ENCODE measurements around the gene RAX.

The RAX gene

DNA sequence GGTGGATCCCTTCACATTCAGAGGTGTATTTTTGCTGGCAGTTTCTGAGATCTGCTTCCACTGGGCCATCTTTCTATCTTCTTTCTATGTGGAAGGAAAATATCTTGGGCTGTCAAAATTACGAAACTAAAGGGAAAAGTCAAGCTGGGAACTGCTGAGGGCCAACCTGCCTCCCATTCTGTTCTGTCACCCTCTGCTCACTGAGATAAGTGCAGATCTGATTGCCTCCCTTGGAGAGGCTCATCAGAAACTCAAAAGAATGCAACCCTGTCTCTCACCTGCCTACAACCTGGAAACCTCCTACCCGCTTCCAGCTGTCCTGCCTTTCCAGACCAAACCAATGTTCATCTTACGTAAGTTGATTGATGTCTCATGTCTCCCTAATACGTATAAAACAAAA, 26.5 kb downstream of the RAX start:
- no peak for DNase-seq (ENCODE audit: low spot score)

DNA sequence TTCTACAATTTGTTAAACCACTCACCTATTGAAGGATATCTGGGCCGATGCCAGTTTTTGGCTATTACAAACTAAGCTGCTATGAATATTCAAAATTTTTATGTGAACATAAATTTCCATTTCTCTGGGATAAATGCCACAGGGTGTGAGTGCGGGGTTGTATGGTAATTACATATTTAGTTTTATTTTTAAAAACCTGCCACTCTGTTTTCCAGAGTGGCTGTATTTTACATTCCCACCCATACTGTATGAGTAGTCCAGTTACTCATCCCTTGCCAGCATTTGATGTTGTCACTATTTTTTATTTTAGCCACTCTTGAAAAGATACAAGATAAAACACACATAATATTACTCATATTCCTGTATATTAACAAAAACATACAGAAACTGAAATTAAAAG, 30.3 kb downstream of the RAX start:
- DNase-seq (ENCODE audit: low spot score) = no peak

DNA sequence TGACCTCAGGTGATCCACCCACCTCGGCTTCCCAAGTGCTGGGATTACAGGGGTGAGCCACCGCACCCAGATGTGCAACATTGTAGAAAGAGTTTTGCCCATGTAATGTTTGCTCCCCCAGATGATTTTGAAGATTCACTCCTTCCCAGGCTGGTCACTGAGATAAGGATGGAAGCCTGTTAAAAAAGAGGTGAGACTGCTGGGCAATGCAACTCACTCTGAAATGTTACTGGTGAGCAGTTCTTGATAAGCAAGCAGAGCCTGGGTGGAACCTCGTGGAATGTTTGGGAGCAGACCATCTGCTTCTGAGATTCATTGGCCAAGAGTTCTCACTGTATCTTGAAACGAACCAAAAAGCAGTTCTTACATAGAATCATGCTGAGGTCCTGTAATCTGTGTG, 33.6 kb downstream of the RAX start:
- DNase-seq (ENCODE audit: low spot score) = no peak

DNA sequence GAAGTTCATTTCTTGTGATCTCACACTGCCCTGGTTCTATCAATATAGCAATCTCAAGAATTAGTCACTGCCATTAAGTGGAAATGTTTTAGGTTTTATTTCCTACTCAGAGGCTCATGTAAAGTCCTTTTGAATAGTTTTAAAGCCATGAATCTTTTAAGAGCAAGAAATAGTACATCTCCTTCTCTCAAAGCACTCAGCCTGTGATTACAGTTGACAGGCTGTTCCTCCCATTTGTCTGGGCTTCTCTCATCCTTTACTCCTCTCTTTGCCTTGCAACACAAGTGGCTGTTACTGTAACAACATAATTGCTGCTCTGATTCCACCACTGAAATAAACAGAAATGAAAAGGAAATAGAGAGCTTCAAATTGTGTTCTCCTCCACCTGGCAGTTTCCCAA, 34.9 kb downstream of the RAX start:
- DNase-seq (ENCODE audit: low spot score) = no peak

DNA sequence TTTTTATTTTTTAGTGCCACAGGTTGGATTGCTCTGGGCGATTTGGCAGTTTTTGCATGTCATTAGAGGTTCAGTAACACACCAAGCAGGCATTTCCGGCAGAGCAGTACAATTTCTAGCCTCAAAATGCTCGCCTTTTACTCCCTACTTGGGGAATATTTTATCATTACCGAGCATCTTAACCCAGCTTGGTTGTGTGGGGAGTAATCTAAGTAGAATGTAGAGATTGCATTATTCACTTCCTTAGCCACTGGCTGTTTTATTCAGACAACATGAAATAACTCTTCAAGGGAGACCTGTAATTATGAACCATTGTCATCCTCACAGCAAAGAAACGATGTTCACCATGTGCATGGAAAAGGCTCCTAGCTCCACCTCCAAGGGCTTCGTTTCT, 40.2 kb downstream of the RAX start:
- DNase-seq (ENCODE audit: low spot score) = peak; percentile 41

DNA sequence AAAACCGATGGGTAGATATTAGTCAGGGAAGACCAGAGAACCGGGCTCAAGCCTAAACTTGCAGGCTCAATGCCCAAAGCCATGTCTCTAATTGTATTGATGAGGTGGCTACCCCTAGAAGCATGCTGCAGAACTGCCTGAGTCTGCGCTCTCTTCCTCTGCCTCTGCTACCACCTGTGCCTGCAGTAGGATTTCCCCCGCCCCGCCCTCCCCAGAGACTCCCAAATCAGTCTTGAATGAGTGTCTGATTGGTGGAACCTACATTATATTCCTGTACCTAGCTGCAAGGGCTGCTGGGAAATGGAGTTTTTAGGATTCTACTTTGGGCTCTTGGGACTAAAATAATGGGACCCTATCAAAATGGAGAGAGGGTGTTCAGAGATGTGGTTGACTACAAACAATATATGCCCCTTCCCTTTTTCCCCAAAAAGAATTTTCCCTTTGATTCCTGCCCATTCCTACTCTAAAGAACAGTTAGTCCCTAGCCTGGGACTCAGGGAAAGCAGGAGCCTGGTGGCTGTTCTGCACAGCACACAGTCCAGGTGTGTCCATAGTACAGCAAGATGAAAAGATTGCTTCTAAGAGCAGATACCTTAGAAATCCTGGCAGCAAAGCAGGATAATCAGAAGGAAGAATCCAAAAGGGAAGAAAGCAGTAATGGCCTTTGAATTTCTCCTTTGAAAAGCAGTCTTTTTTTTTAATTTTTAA, 40.8 kb downstream of the RAX start:
- no peak for DNase-seq (ENCODE audit: low spot score)

DNA sequence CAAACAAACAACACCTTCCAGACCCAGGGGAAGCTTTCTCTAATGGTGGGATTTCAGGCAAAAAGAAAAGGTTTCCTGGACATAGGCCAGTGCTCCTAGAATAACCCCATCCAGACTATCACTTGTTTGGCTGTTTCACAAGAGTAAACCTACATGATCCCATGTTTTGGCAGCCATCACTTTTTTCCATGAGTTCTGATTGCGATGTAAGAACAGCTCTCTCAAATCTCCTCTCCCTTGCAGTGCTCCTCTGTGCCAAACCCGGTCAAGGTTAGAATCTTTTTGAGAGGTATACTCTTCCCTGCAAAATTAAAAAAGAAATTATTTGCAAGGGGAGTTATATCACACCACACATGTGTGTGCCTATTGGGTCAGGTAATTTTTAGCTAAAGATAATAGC, 41.4 kb downstream of the RAX start:
- no peak for DNase-seq (ENCODE audit: low spot score)

DNA sequence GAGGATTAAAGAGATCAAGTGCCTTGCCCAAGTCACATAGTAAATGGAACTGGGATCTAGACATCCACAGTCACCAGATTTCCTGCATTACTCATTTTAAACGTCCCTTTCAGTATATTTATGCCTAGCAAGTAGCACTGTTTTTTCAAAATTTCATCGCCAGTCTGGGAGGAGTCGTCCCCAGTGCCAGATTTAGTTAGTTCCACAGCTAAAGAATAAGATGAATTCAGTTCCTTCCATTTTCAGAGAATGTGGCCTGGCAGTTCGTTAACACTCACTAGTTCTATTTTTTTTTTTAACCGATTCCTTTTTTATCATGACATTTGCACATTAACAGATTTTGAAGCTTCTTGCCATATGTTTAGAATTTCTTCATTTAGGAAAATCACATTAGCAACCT, 42.1 kb downstream of the RAX start:
- DNase-seq (ENCODE audit: low spot score) = no peak

DNA sequence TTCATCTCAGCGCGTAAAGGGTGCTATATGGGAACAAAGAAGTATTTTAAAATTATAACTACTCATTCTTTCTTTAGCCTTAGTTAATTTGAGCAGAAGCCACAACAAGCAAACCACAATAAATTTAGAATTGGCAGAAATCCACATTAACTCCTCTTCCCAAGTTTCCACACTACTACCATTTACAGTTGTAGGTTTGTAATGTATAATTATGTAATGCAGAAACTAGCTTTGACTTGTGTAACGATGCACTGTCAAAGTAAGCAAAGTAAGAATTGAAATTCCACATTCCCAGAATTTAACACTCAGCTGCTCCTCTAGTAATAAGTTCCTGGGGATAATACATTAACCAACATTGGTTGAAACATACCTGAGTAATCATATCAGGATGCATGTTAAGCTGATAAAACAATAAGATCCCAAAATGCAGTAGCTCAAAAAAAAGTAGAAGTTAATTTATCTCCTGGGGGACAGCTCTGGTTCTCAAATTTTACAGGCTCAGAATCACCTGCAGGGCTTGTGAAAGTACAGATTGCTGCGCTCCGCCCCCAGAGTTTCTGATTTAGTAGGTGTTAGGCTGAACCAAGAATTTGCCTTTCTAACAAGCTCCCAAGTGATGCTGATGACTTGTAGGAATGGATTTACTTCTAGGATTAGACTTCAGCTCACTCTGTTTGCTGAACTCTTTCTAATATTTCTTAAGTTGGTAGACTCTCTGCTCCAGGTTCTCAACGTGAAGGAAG, 43.4 kb downstream of the RAX start:
- DNase-seq (ENCODE audit: low spot score) = no peak

DNA sequence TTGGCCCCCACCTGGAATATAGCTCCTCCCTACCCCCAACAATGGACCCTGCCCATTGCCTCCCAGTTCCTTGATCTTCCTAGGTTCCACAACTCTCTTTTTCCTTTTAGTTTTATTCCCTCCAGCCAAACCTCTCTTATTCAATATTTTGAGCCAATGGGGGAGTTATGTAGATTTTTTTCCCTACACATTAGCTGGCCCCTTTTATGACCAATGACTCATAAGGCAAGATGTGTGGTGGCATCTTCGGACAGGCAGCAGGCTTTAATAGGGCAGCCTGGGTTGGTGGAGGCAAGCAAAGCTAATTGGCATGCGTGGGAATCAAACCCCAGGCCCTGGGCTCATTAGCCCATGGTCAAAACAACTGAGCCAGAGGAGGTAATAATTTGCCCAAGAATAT, 44.1 kb downstream of the RAX start:
- DNase-seq (ENCODE audit: low spot score) = no peak

DNA sequence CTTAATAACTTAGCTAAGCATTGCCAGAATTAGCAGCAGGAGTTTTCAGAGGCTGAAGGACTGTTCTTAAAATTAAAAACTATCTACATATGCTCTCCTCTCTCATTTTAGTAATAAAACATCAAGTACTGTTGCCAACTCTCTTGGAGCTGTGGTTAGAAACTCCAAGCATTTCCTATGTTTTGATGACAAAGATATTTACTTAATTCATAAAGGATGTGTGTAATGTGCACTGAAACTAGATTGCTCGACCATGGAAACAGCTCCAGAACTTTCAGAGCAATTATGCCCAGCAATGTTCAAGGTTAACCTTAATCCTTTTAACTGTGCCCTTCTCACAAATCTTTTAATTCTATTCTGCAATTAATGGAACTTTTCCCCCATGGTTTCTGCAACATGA, 44.9 kb downstream of the RAX start:
- peak; percentile 42 for DNase-seq (ENCODE audit: low spot score)

DNA sequence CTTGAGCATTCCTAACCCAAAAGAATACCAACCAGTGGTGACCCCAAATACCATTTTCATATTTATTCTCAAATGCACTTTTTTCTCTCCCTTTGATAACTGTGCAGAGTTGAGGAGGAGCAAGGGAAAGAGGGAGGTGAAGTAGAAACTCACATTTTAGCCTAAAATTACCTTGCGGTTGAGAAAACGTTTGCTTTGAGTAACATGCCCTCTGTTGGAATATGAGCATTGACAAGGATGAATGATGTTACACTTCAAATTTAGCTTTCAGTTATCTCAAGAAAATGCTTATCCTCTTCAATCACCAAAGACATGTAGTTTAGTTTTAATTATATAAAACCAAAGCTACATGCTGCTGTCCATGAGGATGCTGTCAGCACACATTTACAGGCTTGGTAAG, 50.9 kb downstream of the RAX start:
- DNase-seq (ENCODE audit: low spot score) = no peak

DNA sequence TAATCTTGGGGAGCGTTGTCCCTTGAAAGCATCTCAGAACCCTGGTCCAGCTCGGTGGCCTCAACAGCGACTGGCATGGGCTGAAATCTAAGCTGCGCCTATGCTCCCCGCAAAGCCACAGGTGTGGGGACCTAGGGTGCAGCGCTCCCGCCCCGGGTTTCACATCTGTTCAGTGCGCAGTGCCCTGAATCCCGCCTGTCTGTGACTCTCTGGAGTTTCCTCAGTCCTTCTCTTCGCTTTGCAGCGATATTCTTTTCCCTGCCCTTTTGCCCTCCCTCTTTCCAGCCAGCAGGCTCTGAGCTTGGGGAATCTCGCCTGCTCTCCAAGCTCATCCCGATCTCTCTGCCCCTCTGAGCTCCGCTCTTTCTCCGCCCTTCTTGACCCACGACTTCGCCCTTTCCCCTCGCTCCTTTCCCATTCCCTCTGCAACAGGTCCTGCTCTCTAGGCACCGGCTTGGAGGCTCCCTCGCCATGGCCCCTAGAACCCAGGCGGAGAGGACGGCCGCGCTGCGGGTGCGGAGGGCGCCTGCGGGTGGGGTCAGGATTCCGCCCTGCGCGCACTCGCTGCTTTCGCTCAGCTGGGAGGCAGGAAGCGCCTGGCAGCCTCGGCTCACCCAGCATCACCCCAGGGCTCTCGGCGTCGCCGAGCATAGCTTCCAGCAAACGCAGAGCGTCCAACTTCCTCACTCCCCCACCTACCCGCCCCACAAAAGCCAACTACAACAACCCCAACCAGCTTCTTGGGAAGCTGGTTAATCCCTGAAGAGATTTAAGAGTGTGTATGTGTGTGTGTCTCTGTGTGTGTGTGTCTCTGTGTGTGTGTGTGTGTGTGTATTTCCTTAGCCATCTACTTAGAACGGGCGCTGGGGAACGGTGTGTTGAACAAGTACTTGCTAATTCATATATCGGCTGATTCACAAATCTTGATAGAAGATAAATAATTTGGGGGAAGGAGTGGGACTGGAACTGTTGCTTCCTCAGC, 52.2 kb downstream of the RAX start:
- peak; percentile 49 for DNase-seq (ENCODE audit: low spot score)

DNA sequence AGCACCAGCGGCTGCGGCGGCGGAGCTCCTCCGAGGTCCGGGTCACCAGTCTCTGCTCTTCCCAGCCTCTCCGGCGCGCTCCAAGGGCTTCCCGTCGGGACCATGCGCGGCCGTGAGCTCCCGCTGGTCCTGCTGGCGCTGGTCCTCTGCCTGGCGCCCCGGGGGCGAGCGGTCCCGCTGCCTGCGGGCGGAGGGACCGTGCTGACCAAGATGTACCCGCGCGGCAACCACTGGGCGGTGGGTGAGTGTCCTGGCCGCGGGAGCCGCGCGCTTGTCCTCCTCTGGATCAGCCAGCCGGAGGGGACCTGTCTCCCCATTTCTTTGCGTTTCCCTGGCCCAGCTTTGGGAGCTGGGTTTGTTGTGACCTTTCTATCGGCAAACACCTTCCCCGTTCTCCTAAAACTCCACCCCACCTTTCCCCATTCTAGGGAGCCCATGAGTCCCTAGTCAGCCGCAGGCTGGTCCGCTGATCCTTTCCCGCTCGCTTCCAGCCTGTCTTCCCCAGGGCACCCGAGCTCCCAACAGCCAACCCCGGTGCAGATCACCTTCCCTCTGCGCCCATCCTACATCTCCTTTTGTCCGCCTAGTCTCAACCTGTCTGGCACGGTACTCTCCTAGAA, 53.0 kb downstream of the RAX start:
- DNase-seq (ENCODE audit: low spot score) = peak; percentile 46

DNA sequence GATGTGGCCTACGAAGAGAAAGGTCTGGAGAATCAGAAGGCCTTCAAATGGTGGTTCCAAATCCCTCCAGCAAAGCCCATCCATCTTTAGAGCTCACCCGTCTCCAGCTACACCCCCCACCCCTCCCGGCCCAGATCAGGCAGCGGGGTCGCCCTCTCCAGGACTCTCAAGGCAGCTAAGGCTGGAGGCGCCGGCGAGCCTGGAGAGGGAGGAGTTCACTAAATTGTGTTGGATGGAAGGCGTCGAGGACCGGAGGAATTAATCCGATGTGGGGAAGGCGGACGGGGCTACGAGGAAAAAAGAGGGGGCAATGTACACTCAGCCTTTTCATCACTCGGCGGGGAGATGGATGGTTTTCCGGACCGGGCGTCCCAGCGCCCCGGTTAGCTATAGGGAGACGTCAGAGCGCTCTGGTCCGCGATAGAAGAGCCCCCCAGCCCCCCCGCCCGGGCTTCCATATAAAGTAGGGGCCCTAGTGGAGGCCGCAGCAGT, 53.5 kb downstream of the RAX start, which contains the start of gene GRP:
TSS of gene GRP (plus strand) at position 487 of the 492 bp plus-strand sequence. CDS start 108 bp downstream, outside the sequence.
- no peak for DNase-seq (ENCODE audit: low spot score)

DNA sequence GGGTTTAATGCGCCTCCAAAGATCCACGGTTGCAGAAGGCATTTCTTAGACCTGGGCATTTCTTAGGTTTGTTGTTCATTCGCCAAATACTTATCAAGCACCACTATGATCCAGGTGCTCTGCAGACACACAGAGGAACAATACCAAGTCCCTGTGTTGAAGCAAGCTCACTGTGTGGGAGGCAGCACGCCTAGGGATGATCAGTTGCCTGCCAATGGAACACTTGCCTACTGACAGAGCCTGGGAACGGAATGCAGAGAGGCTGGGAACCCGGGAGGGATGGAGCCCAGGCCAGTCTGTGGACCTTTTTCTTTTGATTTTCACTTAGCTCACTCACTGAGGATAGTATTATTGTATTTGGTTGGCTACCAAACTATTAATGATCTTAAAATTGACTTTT, 55.2 kb downstream of the RAX start:
- DNase-seq (ENCODE audit: low spot score) = no peak

All from AG20443 (cell line).